HUES48 (cell line): ENCODE data around the gene KEAP1.

Source experiments
- H3K27ac ChIP-seq: one replicate; pipeline ENCODE4 v1.7.0; 2013; ENCODE audit warnings: low read depth, low read length, inconsistent platforms
- H3K27me3 ChIP-seq: 2 replicates; pipeline ENCODE4 v1.6.1; 2013; ENCODE audit warnings: mild to moderate bottlenecking, low read length; ENCODE audit not compliant: control insufficient read depth, insufficient read depth
- H3K36me3 ChIP-seq: 2 replicates; pipeline ENCODE4 v1.6.1; 2013; ENCODE audit warnings: low read length; ENCODE audit not compliant: control insufficient read depth, insufficient read depth
- H3K4me1 ChIP-seq: 2 replicates; pipeline ENCODE4 v1.6.1; 2013; ENCODE audit warnings: mild to moderate bottlenecking, low read length; ENCODE audit not compliant: control insufficient read depth, insufficient read depth
- H3K4me3 ChIP-seq: 2 replicates; pipeline ENCODE4 v1.5.1; 2013; ENCODE audit warnings: mild to moderate bottlenecking, low read depth, low read length
- H3K9ac ChIP-seq: 2 replicates; pipeline ENCODE4 v1.6.1; 2013; ENCODE audit warnings: mild to moderate bottlenecking, low read depth, low read length, moderate library complexity
- H3K9me3 ChIP-seq: 2 replicates; pipeline ENCODE4 v1.6.1; 2013; ENCODE audit warnings: low read length; ENCODE audit not compliant: control insufficient read depth, insufficient read depth

The KEAP1 gene

DNA sequence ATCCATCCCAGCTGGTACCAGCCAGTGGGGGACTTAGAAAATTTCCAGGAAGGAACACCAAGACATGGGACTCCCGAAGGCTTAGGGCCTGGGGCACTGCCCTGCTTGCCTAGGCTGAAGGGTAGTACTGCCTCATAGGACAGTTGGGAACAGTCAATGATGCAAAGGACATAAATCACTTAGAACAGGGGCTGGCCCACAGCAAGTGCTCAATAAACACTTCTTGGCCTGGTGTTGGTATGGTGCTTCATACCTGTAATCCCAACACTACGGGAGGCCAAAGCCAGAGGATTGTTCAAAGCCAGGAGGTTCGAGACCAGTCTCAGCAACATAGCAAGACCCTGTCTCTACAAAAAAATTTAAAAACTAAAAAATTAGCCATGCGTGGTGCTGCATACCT, 5.8 kb downstream of the KEAP1 start:
- H3K4me3 ChIP-seq: no peak overlapping the region
- H3K4me1 ChIP-seq: peaks cover 17% of the 10 kb centered on the region
- no peak overlapping the region for H3K9ac ChIP-seq
- H3K27ac ChIP-seq: no peak overlapping the region
- H3K27me3 ChIP-seq: no peaks in the 10 kb centered on the region
- H3K36me3 ChIP-seq: peaks cover 55% of the 10 kb centered on the region
- no peaks in the 10 kb centered on the region for H3K9me3 ChIP-seq

- H3K27me3 ChIP-seq: no peaks in the 10 kb centered on the region
- no peak overlapping the region for H3K27ac ChIP-seq
- no peaks in the 10 kb centered on the region for H3K9me3 ChIP-seq
- peaks cover 73% of the 10 kb centered on the region for H3K36me3 ChIP-seq
- H3K4me1 ChIP-seq: no peaks in the 10 kb centered on the region
- H3K4me3 ChIP-seq: no peak overlapping the region
- H3K9ac ChIP-seq: no peak overlapping the region
Measured at GRCh38 chr19:10491472-10492047, 11.6 kb downstream of the KEAP1 start.

GRCh38 chr19:10486551-10486950, 16.6 kb downstream of the KEAP1 start:
- Histone ChIP-seq H3K4me1 (no peaks in the 10 kb centered on the region), H3K36me3 (peaks cover 54% of the 10 kb centered on the region), H3K9ac (no peak overlapping the region), H3K4me3 (no peak overlapping the region), H3K9me3 (no peaks in the 10 kb centered on the region), H3K27me3 (no peaks in the 10 kb centered on the region), H3K27ac (no peak overlapping the region)

GRCh38 chr19:10478903-10479384, 24.2 kb downstream of the KEAP1 start:
- Histone ChIP-seq H3K27me3 (peaks cover 11% of the 10 kb centered on the region), H3K9me3 (no peaks in the 10 kb centered on the region), H3K36me3 (no peaks in the 10 kb centered on the region), H3K4me3 (no peak overlapping the region), H3K27ac (no peak overlapping the region), H3K4me1 (no peaks in the 10 kb centered on the region), H3K9ac (no peak overlapping the region)

GRCh38 chr19:10478476-10478875, 24.7 kb downstream of the KEAP1 start:
- Histone ChIP-seq H3K27ac (no peak overlapping the region), H3K4me3 (no peak overlapping the region), H3K4me1 (no peaks in the 10 kb centered on the region), H3K9me3 (no peaks in the 10 kb centered on the region), H3K27me3 (peaks cover 11% of the 10 kb centered on the region), H3K9ac (no peak overlapping the region), H3K36me3 (no peaks in the 10 kb centered on the region)

GRCh38 chr19:10474962-10475451, 28.1 kb downstream of the KEAP1 start:
- Histone ChIP-seq H3K36me3 (no peaks in the 10 kb centered on the region), H3K9me3 (no peaks in the 10 kb centered on the region), H3K4me1 (no peaks in the 10 kb centered on the region), H3K4me3 (no peak overlapping the region), H3K27me3 (peaks cover 10% of the 10 kb centered on the region), H3K9ac (no peak overlapping the region), H3K27ac (no peak overlapping the region)

GRCh38 chr19:10473192-10473591, 30.0 kb downstream of the KEAP1 start:
- Histone ChIP-seq H3K27me3 (no peaks in the 10 kb centered on the region), H3K36me3 (no peaks in the 10 kb centered on the region), H3K4me3 (no peak overlapping the region), H3K27ac (no peak overlapping the region), H3K4me1 (peaks cover 6% of the 10 kb centered on the region; the same call in 1 of the 2 replicates), H3K9me3 (no peaks in the 10 kb centered on the region), H3K9ac (no peak overlapping the region)

DNA sequence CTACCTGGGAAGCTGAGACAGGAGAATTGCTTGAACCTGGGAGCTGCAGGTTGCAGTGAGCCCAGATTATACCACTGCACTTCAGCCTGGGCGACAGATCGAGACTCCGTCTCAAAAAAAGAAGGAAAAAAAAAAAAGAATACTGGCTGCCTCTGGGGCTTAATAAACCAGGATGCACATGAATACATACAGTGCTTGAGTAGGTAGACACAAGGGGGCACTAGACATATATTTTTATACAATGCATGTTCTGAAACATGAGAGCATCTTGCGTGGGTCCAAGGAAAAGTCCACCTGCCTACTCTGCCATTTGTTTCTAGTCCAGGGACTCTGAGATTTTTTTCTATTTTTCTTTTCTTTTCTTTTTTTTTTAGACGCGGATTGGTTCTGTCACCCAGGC, 31.2 kb downstream of the KEAP1 start:
- no peaks in the 10 kb centered on the region for H3K27me3 ChIP-seq
- H3K9me3 ChIP-seq: no peaks in the 10 kb centered on the region
- H3K4me3 ChIP-seq: no peak overlapping the region
- H3K9ac ChIP-seq: no peak overlapping the region
- H3K36me3 ChIP-seq: no peaks in the 10 kb centered on the region
- peaks cover 6% of the 10 kb centered on the region; the same call in 1 of the 2 replicates for H3K4me1 ChIP-seq
- no peak overlapping the region for H3K27ac ChIP-seq

- no peak overlapping the region for H3K27ac ChIP-seq
- no peaks in the 10 kb centered on the region for H3K9me3 ChIP-seq
- peaks cover 6% of the 10 kb centered on the region; the same call in 1 of the 2 replicates for H3K4me1 ChIP-seq
- H3K36me3 ChIP-seq: no peaks in the 10 kb centered on the region
- H3K9ac ChIP-seq: no peak overlapping the region
- no peaks in the 10 kb centered on the region for H3K27me3 ChIP-seq
- no peak overlapping the region for H3K4me3 ChIP-seq
Measured at GRCh38 chr19:10468133-10468532, 35.0 kb downstream of the KEAP1 start.

- Histone ChIP-seq H3K27ac (no peak overlapping the region), H3K9ac (no peak overlapping the region), H3K9me3 (no peaks in the 10 kb centered on the region), H3K4me1 (peaks cover 6% of the 10 kb centered on the region; the same call in 1 of the 2 replicates), H3K4me3 (no peak overlapping the region), H3K27me3 (no peaks in the 10 kb centered on the region), H3K36me3 (no peaks in the 10 kb centered on the region)
Measured at GRCh38 chr19:10467104-10467706, 36.0 kb downstream of the KEAP1 start.

DNA sequence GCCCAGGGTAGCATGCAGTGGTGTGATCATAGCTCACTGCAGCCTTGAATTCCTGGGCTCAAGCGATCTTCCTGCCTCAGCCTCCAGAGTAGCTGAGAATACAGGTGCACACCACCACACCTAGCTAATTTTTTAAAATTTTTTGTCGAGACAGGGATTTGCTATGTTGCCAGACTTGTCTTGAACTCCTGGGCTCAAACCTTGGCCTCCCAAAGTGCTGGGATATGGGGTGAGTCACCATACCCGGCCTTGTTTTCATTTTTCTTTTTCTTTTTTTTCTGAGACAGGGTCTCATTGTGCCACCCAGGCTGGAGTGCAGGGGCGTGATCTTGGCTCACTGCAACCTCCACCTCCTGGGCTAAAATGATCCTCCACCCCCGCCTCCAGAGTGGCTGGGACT, 38.7 kb downstream of the KEAP1 start:
- no peak overlapping the region for H3K9ac ChIP-seq
- H3K4me3 ChIP-seq: no peak overlapping the region
- H3K27me3 ChIP-seq: peaks cover 3% of the 10 kb centered on the region; the same call in 1 of the 2 replicates
- H3K4me1 ChIP-seq: peaks cover 5% of the 10 kb centered on the region; the same call in 1 of the 2 replicates
- no peaks in the 10 kb centered on the region for H3K9me3 ChIP-seq
- no peaks in the 10 kb centered on the region for H3K36me3 ChIP-seq
- no peak overlapping the region for H3K27ac ChIP-seq
